ENCODE data around the gene MISP.

Gene MISP

DNA sequence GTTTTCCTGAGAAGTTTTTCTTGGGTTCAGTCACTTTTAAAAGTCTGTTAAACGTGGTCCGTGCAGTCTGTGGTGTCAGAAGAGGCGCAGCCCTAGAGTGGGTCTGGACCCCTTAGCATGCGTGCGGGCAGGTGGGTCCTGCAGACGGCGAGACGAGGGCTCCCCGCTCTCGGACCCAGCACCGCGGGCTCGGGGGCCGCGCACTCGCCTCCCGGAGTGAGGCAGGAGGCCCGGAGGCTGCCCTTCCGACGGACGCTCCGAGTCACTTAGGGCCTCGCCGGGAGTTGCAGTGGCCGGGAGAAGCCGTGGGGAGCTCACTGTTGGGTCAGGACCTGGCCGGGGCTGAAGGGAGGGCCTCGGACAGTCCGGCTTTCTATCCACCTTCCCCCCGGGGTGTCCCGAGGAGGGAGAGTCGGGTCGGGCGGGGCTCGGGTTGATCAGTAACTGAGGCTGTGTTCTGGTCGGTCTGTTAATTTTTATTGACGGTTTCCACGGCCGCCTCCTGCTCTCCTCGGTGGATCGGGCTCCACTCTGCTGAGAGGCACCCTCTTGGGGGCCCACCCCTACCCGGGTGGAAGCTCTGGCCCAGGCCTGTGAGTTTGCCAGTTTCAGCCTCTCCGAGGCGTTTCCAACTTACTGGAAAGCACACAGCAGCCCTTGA lies 47.6 kb downstream of the MISP start:
- no peak for DNase-seq

DNA sequence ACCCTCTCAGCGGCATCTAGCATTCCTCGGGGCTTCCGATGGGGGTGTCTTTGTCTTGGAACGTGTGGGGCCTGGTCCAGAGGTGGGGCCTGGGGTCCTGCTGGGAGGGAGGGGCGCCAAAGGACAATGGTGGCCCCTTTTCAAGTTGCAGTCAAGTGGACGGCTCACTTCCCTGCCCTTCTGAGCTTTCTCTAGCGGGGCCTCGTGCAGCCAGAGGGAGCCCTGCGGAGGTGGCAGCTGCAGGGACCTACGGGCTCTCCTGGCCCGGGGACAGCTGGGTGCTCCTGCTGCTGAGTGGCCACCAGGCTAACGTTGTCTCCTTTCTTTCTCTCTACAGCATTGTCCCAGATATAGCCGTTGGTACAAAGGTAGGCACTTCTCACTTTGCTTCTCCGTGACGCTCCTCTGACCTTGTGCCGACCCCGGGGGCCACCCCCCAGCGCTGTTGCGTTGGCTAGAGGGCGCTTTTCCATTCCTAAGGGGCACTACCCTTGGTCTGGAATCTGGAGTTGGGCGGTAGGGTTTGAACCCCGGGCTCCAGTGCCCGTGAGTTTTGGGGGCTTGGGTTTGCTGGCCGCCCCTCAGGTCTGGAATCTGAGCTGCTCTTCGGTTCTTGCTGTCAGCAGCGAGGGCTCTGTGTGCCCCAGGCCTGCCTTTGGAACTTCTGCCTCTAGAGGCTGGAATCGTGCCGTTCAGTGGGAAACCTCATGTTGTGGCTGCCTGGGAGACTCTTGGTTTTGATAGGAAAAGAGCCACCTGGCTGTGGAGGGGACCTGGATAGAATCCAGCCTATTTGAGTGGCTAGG lies 48.4 kb downstream of the MISP start:
- no peak for DNase-seq

DNA sequence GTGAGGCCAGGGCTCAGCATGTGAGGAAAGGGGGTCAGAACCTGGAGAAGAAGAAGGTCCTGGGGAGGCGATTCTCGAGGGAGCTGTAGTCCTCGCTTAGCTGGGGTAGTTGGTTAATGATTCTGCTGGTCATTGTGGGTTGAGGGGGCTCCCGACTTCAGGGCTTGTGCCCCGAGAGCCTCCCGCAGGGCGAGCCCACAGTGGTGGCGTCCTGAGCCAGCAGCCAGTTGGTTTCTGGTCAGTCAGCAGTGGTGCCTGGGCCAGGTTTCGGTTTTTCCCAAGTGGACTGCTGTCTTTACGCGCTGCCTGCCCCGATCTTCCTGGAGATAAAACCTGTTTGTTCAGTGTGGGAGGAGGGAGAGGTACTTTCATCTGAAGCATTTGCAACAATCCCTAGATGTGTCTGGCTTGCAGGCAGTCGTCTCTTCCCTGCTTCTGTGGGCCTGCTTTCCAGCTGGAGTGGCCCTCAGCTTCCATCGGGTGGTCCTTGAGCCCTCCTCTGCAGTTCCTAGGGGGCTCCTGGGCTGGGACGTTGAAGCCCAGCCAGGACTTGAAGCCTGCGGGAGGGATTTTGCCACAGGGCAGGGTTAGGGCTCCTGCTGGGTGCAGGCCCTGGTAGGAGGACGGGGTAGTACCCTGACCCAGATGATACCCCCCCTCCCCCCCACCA lies 49.6 kb downstream of the MISP start:
- DNase-seq, result no peak

DNA sequence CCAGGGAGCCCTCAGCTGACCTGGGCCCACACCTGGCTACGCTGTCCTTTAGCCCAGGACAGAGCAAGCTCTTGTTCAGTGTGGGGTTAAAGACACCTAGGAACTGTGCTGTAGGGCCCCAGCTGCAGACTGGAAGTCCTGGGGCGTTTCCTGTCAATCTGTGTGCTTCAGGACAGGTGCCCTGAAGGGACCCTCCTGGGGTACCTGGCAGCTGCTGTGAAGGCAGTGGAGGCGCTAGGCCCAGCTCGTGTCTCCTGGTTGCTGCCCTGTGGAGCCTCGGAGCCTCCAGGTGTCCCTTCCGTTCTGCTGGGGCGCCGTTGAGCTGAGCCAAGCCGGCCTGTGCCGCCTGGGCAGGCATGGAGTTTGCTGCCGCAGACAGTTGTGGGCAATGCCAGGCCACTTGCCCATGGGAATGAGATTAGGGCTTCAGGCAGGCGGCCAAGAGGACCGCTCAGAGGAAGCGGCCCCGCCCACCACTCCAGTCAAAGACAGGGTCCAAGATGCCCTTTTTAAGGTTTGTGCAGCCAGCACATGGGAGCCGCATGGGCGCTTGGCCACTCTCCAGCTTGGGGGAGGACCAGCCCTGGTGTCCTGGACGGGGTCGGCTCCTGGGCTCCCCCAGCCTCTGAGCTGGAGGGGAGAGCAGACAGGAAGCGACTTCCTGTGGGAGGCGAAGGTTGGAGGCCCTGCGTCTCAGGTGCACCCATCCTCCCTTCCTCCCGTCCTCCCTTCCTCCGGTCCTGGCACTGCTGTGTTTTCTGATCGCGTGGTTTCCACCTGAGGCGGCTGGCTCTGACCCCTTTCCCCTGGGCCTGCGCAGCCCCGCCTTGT lies 50.3 kb downstream of the MISP start:
- no peak for DNase-seq

DNA sequence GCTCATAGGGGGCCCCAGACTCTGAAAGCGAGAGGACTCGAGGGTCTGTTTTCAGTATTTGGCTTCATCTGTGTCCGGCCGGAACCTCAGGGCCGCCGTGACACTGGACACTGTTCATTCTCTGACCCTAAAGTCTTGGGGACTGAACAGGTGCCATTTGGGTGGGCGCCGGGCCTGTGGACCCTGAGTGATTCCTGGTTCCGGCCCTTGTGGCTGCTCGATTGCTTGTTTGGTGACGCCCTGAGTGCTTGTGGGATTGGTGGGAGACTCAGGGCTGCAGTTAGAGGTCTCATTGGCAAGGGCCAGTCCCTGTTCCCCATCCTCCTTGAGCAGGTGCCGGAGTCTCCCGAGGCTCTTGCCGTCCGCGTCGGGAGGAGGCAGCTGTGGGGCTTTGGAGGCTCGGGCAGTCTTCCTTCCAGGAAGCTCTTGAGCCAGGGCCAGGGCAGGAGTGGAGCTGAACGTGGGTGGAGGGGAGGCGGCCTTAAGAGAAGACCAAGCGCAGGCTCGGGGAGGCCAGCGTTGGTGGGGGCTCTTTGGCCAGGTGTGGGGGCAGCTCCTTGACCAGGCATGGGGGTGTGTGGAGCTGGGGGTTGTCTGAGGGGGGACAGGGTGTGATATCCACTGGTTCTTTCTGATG lies 51.1 kb downstream of the MISP start:
- DNase-seq, result no peak

DNA sequence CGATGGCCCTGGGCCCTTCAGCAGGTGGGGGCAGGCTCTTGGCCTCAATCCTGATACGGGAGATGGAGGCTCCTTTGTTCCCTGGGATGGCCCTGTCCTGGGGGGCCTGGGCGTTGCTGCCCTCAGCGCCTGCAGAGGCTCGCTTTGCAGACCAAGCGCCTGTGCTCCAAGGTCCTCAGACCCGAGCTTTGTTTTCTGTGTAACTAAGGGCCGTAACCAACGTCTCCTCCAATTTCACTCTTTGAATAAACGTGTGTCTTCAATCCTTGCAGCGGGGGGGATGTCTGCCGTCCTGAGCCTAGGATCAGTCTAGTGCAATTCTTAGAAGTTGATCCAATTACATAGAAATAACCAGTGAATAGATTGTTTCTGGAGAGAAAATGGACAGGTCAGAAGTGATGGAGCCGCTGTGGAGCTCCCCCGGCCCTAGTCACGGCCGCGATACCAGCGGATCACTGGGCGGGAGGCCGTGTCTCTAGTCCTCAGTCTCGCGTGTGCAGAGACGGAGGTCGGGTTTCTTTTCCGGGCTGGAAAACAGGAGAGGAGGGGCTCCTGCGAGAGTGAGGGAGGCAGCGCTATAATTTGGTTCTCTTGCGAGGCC lies 51.7 kb downstream of the MISP start:
- DNase-seq, result no peak

DNA sequence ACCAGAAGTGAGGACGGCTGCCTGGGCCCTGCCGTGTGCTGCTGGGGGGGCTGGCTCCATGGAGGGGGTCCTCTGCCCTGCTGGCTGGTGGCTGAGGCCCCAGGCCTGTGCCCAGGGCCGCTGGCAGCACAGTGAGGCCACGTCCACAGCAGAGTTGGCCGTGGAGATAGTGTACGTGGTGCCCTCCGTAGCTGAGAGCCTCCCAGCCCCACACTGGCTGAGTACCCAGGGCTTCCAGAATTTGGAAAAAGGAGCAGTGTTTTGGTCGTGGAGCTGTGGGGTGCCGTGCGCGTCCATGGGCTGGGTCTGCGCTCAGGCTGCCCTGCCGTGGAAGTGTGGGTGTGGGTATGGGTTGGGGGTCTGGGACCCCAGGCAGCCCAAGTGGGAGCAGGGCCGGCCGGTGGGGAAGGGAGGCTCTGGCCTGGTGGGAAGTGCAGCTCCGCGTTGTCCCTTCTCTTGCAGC lies 52.2 kb downstream of the MISP start:
- no peak for DNase-seq

DNA sequence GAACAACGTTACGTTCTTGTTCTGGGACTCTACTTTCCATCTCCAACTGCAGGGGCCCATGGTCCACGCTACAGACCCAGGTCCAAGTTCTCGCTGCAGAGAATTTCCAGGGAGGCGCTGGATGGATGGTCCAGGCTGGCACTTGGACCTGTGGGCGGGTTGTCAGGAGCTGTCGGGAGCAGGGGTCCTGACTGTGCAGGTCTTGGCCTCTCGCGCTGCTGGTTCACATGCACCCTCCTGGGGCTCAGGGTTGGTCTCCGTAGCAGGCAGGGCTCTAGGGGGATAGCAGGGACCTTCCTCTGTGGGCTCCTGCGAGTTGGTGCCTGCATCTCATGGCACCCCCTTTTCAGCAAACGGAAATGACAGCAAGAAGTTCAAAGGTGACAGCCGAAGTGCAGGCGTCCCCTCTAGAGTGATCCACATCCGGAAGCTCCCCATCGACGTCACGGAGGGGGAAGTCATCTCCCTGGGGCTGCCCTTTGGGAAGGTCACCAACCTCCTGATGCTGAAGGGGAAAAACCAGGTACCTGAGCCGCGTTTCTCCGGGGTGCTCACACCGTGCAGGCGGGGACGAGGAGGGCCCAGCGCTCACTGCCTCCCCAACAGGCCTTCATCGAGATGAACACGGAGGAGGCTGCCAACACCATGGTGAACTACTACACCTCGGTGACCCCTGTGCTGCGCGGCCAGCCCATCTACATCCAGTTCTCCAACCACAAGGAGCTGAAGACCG lies 52.9 kb downstream of the MISP start:
- DNase-seq, result no peak

DNA sequence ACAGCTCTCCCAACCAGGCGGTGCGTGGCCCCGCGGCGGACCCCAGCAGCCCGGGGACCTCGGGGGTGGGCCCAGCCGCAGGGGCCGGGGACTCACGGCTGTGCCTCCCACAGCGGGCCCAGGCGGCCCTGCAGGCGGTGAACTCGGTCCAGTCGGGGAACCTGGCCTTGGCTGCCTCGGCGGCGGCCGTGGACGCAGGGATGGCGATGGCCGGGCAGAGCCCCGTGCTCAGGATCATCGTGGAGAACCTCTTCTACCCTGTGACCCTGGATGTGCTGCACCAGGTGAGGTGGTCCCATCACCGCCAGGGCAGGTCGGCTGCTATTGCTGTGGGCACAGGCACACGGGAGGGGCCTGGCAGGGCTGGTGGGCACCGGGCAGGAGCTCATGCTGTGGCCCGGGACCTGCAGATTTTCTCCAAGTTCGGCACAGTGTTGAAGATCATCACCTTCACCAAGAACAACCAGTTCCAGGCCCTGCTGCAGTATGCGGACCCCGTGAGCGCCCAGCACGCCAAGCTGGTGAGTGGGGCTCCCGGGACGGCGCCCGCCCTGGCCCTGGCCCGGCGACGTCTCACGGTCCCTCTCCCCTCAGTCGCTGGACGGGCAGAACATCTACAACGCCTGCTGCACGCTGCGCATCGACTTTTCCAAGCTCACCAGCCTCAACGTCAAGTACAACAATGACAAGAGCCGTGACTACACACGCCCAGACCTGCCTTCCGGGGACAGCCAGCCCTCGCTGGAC lies 53.7 kb downstream of the MISP start:
- no peak for DNase-seq

DNA sequence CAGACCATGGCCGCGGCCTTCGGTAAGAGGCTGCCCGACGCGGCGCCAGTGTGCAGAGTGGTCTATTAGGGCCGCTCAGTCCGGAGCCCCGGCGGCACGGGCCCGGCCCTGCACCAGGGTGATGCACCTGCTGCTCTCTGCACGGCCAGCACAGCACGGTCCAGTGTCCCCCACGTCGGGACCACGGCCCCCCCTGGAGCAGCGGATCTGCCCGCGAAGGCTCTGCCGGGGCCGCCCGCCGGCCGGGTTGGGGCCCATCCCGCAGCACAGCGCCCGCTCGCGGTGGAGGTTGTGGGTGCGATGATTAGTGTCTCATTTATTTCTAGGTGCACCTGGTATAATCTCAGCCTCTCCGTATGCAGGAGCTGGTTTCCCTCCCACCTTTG lies 54.2 kb downstream of the MISP start:
- no peak for DNase-seq

DNA sequence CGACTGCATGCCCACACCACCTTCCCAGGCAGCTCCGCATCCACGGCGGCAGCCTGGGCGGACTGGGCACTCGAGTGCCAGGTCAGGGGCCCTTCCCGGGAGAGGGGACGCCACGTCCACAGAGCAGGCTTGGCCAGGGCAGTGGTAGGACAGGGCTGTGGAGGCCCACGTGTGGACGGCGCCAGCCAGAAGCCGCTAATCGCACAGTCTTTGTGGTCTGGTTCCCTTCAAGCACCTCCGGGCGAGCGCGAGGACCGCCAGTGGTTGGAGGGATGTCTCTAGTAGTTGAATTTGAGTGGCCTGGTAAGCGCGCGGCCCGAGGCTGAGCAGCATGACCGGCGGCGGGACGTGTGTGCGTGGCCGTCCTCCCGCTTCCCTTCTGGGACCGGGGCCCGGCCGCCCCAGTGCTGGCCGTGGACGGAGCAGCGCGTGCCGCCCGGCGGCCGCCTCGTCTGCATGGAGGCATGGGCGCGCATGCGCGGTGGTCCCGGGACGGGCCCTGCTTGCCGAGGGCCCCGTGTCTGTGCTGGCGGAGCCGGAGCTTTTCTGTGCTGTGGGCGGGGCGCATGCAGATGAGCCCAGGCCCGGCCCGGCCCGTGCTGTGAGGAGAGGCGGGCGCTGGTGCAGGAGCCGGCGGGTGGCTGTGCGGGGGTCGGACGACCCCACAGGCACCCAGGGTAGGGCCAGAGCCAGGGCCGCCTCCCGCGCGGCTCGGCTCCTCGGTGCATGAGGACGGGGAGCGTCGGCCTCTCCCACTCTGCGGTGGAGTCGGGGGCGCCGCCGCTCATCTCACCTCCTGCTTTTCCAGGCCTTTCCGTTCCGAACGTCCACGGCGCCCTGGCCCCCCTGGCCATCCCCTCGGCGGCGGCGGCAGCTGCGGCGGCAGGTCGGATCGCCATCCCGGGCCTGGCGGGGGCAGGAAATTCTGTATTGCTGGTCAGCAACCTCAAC lies 55.0 kb downstream of the MISP start:
- DNase-seq, result no peak

DNA sequence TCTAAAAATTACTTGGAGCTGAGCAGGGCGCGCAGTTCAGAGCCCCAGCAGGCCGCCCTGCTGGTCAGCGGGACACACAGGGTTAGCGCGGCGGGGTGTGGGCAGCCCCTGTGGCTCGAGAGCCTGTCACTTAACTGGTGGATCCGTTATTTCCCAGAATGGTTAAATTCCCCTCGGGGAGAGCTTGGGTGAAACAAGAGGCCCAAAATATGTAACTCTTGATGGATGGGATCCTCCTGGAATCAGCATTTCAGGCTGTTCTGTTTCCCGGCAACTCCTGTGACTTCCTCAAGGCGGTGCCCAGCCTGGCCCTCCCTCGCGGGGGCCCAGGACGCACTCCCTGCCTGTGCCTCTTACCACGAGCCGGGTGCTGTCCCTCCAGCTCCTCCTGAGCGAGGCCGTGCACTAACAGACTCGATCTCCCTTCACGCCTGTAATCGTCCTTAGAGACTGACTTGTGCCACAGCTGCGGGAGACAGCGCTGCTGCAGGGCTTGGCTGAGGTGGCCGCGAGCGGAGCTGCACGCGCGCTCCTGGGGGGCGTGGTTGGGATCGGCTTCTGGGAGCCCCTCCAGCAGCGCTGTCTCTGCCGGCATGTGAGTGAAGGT lies 56.0 kb downstream of the MISP start:
- DNase-seq, result no peak

DNA sequence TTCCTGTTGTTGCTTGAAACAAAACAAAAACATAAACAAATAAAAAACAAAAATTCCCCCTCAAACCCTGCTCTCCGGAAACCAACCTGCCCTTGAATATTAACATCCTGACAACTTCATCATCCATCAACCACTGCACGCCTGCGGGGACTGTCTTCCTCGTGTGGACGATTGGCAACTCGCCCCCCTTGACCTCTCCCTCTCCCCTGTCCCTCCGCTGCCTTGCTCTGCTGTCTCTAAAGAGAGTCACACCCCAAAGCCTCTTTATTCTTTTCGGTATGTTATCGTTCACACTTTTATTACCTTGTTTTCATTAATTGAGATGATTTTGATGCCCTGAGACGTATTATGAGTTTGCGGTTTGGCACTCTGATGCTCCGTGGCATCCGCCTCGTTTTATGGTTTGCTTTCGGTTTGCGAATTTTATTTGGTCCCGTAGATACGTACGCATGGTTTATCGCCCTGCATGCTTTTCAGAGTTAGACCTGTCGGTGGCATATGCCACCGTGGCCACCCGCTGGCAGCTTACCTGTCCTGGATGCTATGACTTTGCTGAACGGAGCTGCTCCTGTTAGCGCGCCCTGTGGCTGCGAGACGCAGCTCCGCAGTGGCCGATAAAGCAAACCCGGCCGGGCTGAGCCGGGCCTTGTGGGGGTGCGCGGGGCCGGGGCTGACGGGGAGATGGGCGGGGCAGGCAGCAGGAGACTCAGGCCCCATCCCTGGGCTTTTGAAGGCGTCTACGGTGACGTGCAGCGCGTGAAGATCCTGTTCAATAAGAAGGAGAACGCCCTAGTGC lies 56.9 kb downstream of the MISP start:
- no peak for DNase-seq

DNA sequence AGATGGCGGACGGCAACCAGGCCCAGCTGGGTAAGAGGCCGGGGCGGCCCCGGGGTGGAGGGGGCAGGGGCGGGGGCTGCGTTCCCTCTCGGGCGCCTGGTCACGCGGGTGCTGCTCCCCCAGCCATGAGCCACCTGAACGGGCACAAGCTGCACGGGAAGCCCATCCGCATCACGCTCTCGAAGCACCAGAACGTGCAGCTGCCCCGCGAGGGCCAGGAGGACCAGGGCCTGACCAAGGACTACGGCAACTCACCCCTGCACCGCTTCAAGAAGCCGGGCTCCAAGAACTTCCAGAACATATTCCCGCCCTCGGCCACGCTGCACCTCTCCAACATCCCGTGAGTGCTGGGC lies 57.5 kb downstream of the MISP start:
- DNase-seq, result no peak

DNA sequence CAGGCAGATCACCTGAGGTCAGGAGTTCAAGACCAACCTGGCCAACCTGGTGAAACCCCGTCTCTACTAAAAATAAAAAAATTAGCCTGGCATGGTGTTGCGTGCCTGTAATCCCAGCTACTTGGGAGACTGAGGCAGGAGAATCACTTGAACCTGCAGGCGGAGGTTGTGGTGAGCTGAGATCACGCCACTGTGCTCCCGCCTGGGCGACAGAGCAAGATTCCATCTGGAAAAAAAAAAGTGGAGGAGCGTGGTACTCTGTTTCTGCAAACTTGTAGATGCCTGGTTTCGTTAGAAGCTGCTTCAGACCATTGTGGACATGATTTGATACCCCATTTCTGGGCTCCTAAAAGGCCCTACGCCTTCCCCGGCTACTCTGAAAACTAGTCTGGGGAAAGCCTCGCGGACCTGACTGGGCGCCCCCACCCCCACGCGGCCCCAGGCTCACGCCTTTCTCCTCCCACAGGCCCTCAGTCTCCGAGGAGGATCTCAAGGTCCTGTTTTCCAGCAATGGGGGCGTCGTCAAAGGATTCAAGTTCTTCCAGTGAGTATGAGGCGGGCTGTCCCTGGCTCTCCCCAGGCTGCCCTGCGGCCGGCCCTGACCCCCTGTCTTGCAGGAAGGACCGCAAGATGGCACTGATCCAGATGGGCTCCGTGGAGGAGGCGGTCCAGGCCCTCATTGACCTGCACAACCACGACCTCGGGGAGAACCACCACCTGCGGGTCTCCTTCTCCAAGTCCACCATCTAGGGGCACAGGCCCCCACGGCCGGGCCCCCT lies 59.4 kb downstream of the MISP start:
- DNase-seq, result no peak

DNA sequence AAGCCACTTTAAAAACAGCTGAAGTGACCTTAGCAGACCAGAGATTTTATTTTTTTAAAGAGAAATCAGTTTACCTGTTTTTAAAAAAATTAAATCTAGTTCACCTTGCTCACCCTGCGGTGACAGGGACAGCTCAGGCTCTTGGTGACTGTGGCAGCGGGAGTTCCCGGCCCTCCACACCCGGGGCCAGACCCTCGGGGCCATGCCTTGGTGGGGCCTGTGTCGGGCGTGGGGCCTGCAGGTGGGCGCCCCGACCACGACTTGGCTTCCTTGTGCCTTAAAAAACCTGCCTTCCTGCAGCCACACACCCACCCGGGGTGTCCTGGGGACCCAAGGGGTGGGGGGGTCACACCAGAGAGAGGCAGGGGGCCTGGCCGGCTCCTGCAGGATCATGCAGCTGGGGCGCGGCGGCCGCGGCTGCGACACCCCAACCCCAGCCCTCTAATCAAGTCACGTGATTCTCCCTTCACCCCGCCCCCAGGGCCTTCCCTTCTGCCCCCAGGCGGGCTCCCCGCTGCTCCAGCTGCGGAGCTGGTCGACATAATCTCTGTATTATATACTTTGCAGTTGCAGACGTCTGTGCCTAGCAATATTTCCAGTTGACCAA lies 60.1 kb downstream of the MISP start:
- no peak for DNase-seq

DNA sequence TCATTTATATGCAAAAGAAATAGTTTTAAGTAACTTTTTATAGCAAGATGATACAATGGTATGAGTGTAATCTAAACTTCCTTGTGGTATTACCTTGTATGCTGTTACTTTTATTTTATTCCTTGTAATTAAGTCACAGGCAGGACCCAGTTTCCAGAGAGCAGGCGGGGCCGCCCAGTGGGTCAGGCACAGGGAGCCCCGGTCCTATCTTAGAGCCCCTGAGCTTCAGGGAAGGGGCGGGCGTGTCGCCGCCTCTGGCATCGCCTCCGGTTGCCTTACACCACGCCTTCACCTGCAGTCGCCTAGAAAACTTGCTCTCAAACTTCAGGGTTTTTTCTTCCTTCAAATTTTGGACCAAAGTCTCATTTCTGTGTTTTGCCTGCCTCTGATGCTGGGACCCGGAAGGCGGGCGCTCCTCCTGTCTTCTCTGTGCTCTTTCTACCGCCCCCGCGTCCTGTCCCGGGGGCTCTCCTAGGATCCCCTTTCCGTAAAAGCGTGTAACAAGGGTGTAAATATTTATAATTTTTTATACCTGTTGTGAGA lies 60.7 kb downstream of the MISP start:
- no peak for DNase-seq

Measured in NCI-H1436 treated with DMSO at 0.1 percent for 48 hours (cell line).